DMS 273 (cell line): Measurements from ENCODE around the gene KMT2E.

Experiments used
- DNase-seq: peaks from one replicate; lab custom pipeline; 2025; ENCODE audit not compliant: unreplicated experiment; lab: John Stamatoyannopoulos, UW

The KMT2E gene

GRCh38 chr7:105127179-105127578 lies 113.2 kb downstream of the KMT2E start:
- no peak for DNase-seq

- no peak for DNase-seq
These were observed 116.0 kb downstream of the KMT2E start for GRCh38 chr7:105130048-105130447.

- DNase-seq: no peak
These were observed 116.6 kb downstream of the KMT2E start for GRCh38 chr7:105130580-105130979.

- DNase-seq: no peak
These were observed 117.1 kb downstream of the KMT2E start for GRCh38 chr7:105131033-105131656.

GRCh38 chr7:105131890-105132289 lies 117.9 kb downstream of the KMT2E start:
- DNase-seq: no peak

- no peak for DNase-seq
These were observed 118.3 kb downstream of the KMT2E start for GRCh38 chr7:105132335-105132734.

- DNase-seq: no peak
These were observed 118.8 kb downstream of the KMT2E start for GRCh38 chr7:105132835-105133234.

- no peak for DNase-seq
These were observed 119.4 kb downstream of the KMT2E start for GRCh38 chr7:105133358-105133757.

- DNase-seq: no peak
These were observed 120.1 kb downstream of the KMT2E start for GRCh38 chr7:105133986-105134655.

GRCh38 chr7:105136221-105136620 lies 122.2 kb downstream of the KMT2E start:
- no peak for DNase-seq

- no peak for DNase-seq
These were observed 123.9 kb downstream of the KMT2E start for GRCh38 chr7:105137898-105138297.

- DNase-seq: no peak
These were observed 125.4 kb downstream of the KMT2E start for GRCh38 chr7:105139381-105139780.

GRCh38 chr7:105141068-105141467 lies 127.1 kb downstream of the KMT2E start:
- DNase-seq: peak; percentile 61

GRCh38 chr7:105149827-105150226 lies 135.8 kb downstream of the KMT2E start:
- DNase-seq: no peak

- DNase-seq: no peak
These were observed 137.1 kb downstream of the KMT2E start for GRCh38 chr7:105151152-105151551.

- DNase-seq: peak; percentile 24
These were observed 139.5 kb downstream of the KMT2E start for GRCh38 chr7:105153531-105153930.

GRCh38 chr7:105154084-105154483 lies 140.1 kb downstream of the KMT2E start:
- no peak for DNase-seq

GRCh38 chr7:105156731-105157130 lies 142.7 kb downstream of the KMT2E start:
- DNase-seq: no peak

GRCh38 chr7:105157278-105157677 lies 143.3 kb downstream of the KMT2E start:
- DNase-seq: no peak

GRCh38 chr7:105161366-105161765 lies 147.4 kb downstream of the KMT2E start:
- DNase-seq: no peak
